Activated T-cell treated with anti-CD3 and anti-CD28 coated beads for 4 hours (primary cell): ENCODE measurements around the gene SNED1.

Experiments used
- DNase-seq: peaks from one replicate; pipeline ENCODE4 v3.0.0-alpha.2; 2020

Gene SNED1

DNA sequence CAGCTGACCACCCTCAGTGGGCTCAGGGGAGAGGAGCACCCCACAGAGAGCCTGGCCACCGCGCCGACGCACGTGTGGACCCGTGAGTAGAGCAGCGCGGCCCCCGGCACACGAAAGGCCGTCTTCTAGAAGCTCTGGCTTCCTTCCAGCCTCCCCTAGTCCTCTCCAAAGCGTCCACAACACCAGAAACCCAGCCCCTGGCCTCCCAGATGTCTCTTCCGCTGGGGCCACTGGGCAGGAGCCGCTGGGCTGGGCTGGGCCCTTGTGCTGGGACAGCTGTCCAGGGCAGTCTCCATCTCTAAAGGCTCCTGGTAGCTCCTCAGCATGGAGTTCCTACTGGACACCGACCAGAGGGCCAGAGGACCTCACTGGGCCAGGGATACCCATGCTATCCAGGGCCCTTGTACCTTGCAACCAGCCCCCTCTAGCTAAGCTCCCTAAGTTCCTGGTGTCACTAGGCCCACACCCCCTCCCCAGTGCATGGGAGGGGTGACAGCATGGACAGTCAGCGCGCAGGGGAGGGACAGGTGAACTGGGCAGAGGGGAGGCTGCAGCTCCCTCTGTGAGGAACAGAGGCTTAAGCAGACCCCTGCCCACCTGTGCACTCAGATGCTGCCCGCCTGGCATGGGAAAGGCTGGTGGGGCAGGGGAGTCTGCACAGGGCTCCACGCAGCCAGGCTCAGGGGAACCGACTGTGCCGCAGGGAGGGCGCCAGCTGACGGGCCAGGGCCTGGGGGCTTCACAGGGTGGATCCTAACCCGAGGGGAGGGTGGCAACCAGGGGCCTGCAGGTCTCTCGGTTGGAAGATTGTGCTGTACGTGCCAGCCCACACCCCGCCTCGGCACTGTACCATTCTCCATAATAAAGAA is 70.8 kb downstream of the SNED1 start:
- DNase-seq, result no peak

DNA sequence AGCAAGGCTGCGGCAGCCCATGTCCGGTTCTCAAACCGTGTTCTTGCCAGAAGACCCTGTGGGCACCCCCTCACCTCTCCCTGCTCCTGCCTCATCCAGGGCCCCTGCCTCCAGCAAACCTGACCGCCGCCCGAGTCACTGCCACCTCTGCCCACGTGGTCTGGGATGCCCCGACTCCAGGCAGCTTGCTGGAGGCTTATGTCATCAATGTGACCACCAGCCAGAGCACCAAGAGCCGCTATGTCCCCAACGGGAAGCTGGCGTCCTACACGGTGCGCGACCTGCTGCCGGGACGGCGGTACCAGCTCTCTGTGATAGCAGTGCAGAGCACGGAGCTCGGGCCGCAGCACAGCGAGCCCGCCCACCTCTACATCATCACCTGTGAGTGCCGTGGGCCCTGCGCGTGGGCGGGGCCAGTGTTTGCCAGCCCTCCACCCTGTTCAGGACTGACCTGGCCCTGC is 71.4 kb downstream of the SNED1 start:
- no peak for DNase-seq

DNA sequence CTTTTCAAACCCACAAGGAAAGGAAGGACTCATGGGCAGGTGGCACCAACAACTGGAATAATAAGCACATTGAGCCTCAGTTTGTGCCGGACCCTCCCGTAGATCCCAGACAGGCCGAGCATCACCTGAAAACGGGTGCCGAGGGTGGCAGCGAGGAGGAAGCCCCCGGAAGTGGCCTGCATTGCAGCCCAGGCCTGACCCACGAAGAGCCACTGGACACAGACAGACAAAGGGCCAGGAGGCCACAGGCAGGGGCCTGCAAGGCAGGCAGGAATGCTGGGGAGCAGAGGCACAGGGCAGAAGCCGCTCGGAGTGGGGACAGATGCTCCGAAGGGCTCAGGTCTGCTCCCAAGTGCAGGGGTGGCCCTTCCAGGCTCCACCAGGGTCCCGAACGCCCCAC is 71.9 kb downstream of the SNED1 start:
- DNase-seq, result no peak

DNA sequence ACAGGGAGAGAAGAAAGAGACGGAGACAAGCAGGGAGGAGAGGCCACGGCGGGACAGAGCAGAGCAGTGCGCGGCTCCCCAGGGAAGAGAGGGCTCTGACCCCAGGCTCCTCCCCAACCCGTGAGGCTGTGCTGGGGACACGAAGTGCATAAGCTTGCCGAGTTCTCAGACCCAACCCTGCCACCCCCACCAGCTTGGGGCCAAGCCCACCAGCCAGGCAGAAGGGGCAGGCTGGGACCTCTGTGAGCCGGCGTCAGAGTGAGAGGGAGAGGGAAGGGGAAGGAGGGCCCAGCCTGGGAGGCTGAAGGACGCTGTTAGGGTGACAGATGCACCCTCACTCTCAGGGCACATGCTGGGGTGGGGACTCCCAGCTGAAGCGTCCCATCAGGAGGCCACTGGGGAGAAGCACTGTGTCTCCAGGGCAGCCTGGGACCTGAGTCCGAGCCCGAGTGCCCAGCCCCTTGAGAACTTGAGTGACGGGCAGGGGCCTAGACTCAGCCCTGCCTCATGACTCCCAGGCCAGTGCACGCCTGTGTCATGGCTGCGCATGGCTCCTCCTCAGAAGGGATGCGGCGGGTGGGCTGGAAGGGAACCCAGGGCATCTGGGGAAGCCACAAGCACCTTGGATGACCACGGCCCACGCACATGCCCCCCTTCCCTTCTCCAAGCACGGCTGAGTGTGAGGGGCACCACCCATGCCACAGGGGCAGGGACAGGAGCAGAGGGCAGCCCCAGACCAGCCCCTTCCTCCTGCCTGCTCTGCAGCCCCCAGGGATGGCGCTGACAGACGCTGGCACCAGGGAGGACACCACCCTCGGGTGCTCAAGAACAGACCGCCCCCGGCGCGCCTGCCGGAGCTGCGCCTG is 72.6 kb downstream of the SNED1 start:
- DNase-seq, result no peak

DNA sequence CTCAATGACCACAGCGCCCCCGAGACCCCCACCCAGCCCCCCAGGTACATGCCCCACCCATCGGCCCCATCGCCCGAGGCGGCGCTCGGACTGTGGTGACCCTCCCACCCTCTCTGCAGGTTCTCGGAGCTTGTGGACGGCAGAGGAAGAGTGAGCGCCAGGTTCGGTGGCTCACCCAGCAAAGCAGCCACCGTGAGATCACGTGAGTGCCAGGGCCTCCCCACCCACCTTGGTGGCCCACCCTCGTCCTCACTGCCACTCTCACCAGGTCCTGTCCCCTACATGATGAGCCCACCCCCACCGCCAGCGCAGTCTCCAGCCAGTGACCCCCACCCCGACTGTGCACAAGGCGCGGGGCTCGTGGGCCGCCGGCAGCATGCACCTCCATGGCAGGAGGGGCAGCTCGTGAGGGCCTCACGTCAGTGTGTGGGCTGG is 73.3 kb downstream of the SNED1 start:
- no peak for DNase-seq

DNA sequence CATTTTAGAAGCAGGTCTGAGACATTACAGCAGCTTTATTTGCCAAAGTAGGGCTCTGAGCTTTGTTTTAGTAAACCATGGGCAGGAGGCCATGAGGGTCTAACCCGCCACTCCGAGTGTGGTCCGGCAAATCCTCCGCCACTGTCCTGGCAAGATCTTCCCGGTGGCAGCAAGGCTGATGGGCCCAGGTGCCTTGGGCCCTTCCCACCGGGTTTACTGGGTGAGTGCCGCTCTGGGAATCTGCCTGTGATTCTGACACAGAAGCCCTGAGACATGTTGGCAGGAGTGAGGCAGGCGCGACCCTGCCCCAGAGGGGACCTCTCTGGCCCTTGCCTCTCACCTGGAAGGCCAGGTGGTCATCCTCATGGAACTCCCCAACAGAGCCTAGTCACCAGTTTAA is 73.7 kb downstream of the SNED1 start:
- no peak for DNase-seq

DNA sequence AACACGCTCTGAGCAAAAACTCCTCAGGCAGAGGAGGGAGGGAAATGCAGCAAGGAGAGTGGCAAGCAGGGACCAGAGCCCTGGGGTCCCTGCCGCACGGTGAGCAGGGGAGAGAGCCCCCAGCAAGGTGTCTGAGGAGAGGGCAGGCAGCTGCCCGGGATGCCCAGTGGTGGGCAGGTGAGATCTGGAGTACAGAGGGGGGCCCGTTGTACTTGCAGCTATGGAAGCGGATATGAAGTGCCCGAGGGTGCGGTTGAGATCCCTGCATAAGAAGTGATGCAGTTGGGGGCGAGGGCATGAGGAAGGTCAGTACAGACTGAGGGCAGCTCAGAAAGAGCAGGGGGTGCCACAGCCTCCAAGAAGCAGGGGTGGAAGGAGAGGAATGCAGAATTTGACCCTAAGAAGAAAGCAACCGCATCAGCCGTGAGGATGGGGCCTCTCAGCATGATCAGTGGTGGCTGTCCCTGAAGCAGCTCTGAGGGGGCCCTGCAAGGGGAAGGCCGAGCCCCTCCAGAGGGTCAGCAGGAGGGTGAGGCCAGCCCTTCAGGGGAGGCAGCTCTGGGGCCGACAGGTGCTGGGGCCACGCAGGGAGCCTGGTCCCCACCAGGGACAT is 74.2 kb downstream of the SNED1 start:
- DNase-seq, result no peak

DNA sequence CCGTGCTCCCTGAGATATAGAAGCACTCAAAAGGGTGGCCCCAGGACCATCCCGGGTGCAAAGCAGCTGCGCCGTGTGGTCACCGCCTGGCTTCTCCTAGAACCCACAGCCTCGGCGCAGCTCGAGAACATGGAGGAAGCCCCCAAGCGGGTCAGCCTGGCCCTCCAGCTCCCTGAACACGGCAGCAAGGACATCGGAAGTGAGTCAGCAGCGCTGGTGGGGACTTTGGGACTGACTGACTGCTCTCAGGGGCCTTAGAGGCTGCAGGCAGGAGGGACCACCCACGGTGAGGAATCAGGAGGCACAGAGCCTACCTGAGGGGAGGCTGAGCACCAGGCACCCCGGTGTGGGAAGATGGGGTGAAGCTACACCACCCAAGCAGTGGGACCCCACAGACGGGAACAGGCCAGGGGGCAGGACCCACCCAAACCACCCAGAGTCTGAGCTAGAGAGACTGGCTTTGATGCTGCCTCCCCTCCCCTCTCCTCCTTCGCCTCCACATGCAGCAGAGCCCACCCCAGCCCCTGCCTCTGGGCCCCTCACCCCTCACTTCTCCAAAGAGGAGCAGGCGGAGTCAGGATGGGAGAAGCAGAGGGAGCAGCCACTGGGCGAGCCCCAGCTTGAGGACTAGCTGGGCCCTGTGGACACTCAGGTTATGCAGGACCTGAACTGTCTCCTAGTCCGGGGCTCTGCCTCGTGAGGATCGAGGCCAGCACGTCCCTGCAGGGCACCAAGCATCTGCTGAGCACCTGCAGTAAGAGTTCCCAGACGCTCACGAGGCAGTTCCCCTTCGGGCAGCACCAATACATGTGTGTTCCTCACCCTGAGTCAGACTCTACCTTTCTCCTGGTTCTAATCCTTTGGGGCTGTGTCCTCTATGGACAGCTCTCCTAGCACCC is 75.0 kb downstream of the SNED1 start:
- no peak for DNase-seq

DNA sequence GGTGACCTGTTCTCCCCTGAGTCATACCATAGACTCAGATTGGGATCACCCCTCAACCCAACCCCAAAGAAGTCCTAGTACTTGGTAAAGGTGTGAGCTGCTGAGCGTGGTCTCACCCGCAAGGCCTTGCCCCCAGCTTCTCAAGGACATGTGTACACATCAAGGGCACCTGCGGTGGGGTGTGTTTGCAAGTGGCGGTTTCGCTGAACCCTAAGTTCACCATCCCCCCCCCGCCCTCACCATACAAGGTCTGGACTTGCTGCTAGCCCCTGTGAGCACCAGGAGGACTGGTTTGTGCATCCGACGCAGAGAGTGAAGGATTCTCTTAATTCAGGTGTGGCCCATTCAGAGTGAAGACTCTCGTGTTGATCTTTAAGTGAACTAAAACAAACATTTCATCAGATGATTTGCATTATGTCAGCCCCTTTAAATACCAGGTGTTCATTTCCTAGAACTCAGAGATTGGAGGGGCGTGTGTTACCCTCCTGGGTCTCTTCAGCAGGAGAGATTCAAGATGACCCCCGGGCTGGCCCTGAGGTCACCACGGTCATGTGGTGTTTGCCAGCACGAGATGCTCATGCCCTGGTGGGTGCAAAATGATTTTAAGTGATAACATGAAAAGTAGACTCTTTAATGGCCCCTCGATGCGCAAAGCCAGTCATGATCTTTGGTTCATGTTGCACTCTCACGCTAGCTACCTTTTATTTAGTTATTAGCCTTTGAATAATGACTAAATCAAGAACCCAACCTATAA is 75.8 kb downstream of the SNED1 start:
- DNase-seq, result no peak

DNA sequence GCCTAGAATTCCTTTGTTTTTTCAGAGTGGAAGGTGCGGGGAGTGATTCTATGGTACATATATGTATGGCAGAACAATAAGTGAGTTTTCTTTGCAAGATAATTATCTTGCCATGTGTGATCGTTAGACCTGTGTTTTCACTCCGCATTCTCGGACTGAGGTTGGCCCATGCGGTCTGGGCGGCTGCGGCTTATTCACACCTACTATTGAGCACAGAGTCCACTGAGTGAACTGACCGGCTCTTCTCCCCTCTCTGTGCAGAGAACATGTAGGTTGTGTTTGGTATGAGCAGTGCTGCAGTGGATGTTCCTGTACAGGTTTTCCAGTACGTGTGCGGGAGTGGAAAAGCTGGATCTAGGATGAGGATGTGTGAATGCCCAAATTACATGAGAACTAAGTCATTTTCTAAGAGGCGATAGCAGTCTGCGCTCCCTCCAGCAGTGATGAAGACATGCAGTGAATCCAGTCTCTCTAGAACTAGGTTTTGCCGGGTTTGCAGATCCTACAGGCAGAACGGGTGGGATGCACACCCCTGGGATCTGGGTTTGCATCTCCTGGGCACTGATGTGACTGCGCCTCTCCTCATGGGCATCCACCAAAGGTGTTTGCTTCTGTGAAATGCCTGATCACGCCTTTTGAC is 76.6 kb downstream of the SNED1 start:
- DNase-seq, result no peak

DNA sequence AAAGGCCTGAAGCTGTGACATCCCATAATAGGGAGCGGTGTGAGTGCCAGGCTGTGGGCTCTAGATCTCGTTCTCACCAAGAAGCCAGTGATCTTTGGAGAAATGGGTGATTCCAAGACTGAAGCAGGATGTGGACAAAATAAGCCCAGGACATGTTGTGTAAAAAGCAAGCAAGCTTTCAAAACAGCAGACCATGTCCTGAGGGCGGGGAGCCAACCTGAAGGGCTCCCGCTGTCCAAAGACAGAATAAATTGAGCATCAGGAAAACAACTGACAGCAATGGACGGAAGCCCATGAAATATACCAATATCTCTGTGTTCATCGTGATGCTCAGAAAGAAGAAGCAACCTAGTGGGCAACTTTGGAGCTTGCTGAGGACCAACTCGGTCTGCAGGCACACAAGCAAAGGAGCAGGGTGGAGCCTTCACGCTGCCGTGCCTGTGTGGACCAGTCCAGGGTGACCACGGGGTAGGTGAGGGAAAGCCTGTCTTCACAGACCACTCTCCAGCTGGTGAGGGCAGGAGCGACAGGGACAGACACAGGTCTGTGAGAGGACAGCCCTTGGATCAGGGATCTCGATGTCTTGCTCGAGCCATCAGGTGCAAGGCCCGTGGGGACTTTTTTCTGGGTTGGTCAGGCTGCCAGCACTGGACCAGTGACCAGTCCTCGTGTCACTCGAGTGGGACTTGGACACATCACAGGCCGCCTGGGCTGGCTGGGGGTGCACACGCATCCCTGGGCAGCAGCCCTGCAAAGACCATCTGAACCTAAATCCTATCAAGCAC is 82.2 kb downstream of the SNED1 start:
- no peak for DNase-seq

DNA sequence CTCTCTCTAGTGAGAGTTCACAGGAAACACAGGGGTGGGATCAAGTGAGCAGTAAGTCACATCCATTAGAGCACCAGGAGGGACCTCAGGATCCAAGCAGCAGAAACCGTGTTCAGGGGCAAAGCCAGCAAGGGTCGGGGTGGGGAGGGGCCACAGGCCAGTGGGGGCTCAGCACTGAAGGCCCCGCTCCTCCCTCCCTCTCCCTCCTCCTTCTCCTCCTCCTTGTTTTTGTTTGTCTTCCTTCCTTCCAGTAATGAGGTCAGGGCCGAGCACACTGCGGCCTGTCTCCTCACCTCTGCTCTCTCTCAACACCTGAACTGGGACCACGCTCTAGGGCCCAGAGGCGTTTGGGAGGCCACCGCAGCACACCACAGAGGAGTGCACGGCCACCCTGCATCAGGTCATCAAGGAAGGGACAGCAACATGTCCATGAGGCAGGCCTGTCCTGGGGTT is 82.8 kb downstream of the SNED1 start:
- DNase-seq, result no peak

DNA sequence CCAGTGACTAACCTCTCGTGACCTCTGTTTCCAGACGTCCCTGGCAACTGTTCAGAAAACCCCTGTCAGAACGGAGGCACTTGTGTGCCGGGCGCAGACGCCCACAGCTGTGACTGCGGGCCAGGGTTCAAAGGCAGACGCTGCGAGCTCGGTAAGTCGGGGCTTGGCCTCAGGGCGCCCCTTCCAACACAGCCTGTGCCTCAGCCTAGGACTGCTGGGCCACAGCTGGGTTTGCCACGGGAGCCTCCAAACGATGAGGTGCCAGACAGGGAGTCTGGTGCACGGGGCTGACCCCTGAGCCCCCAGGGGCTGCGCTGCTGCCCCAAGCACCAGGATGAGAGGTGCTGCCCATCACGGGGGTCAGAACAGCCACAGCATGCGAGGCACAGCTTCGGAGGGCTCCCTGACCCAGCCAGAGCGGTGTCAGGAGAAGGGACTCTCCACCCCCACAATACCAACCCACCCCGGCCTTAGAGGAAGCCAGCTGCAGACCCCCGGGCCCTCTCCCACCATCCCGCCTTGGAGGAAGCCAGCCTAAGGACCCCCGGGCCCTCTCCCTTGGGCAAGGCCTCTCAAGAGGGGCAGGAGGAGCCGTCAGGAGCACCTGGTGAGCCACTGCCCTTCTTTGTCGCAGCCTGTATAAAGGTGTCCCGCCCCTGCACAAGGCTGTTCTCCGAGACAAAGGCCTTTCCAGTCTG is 83.4 kb downstream of the SNED1 start:
- DNase-seq, result no peak

DNA sequence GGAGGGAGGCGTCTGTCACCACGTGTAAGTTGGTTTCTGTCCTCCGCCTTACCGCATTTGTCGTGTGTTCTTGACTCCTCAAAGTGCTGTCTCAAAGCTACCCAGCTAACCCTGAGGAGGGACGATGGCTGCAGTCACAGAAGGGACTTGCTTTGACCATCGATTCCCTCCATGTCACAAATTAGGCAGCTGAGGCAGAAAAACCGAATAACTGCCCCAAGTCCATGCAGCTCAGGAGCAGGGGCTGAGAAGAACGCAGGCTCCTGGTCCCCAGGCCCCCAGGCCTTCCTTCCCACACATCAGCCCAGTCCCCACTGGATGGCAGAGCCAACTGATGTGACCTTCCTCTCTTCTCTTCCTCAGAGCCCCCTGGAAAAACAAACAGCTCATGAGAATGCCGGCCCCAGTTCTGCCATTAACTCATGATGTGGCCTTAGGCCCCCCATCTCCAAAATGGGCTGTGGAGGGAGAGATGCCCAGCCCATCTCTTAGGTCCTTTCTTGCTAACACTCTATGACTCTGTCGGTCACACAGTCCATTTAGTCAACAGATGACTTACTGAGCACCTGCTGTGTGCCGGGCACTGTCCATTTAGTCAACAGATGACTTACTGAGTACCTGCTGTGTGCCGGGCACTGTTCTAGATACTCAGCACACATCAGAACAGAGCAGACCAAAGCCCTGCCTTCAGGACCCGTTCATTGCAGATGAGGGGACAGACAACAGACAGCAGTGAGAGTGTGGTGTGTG is 84.1 kb downstream of the SNED1 start:
- DNase-seq, result no peak

DNA sequence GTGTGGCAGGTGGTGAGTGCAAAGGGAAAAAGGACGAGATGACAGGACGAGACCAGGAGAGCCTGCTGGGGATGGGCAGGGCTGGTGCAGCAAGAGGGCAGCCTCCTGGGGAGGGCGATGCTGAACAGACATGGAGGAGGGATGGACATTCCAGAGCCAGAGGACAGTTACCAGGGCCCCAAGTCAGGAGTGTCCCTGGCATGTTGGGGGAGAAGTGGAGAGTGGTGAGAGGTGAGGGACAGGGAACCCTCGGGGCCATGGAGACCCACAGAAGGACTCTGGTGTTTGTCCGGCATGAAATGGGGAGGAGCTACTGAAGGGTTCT is 84.6 kb downstream of the SNED1 start:
- no peak for DNase-seq

DNA sequence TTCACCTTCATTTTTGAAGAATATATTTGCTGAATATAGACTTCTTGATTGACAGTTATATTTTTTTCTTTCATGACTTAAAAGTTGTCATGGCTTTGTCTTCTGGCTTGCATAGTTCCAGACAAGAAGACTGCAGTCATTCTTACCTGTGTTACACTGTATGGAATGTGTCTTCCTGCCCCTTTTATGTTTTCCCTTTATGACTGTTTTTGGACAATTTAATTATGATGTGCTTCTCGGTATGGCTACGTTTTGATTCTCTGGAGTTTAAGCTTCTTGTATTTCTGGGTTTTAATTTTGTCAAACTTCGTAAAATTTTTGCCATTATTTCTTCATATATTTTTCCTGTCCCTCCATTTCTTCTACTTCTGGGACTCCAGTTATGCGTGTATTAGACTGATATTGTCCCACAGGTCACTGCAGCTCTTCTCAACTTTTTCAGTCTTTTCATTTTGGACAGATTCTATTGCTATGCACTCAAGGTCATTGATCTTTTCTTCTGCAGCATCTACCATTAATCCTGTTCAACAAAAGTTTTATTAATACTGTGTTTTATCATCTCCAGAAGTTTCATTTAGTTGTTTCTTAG is 86.5 kb downstream of the SNED1 start:
- DNase-seq, result no peak

DNA sequence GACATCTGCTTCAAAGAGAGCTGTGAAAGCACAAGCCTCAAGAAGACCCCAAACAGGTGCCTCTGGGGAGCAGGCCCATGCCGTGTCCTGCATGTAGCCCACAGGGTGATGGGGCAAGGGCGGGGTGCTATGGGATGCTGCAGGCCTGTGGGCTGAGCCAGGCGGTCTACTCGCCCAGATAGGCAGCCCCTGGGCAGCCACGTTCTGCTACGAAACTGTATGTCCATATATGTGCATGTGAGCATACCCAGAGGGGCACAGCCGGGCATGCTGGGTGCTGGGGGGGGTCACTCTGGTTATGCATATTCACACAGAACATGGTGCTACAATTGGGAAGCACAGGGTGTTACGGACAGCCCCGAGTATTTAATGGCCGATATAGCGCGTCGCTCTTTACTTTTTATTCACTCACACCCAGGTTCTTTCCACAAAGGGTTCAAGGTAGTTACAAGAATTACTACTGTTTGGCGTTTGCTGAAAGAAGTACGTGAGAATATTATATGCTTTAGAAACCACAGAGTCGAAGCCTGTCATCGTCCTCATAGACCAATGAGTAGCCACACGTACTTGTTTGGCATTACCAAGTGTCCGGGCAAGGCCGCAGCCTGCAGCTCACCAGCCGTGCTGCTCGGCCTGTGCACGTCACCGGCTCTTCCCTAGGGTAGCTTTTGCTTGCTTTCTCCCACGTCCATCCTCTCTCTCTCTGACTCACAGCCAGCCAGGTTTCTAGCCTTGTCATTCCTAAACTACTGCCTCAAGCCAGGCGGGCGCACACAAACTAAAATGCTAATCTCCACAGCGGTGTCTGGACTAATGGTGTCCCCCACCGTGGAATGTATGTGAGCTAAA is 89.2 kb downstream of the SNED1 start:
- DNase-seq, result no peak

DNA sequence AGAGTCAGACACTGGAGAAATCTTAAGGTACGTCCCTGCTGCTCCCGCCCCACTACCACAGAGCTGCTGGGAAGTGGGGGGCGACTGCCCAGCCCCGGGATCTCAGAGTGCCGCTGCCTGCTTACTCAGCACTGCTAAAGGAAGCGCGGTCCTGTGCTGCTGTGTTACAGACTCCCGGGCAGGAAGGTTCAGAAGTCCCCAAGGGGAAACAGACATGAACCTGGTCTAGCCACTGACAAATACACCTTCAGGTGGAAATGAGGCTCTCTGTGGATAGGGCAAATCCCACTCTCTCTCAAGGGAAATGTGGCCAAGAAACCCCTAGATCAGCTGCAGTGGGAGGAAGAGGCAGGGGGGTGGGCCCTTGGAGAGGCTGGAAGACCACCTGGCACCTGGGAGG is 90.0 kb downstream of the SNED1 start:
- DNase-seq, result no peak
